ENCODE measurements around the gene SHISAL2A.

Gene SHISAL2A

GRCh38 chr1:52695627-52696026, 62.7 kb downstream of the SHISAL2A start:
- Histone ChIP-seq H3K4me3 (no peak overlapping the region), H3K27me3 (no peaks in the 10 kb centered on the region), H3K36me3 (peaks cover 17 to 24% (median 20%) of the 10 kb centered on the region in 3 donors), H3K4me1 (peaks cover 0 to 17% (median 6%) of the 10 kb centered on the region in 4 donors), H3K9me3 (no peaks in the 10 kb centered on the region), H3K27ac (no peak overlapping the region)
- intact Hi-C loops (cut with DNase I; ENCODE audit: low total_unique reads): no loop called here
- TF ChIP-seq CTCF (IDR thresholded peaks at IDR 0.05): no peak
- no peak for DNase-seq

- Histone ChIP-seq H3K4me1 (peaks cover 0 to 17% (median 7%) of the 10 kb centered on the region in 4 donors), H3K27me3 (no peaks in the 10 kb centered on the region), H3K36me3 (peaks cover 0 to 2% (median under 1%) of the 10 kb centered on the region in 3 donors), H3K27ac (peak within 1 kb of the TSS; percentile 74 to 88), H3K9me3 (no peaks in the 10 kb centered on the region), H3K4me3 (peak within 1 kb of the TSS; percentile 85 to 87)
- intact Hi-C loops (cut with DNase I; ENCODE audit: low total_unique reads): no loop called here
- peak; percentile 77 to 93 for DNase-seq
- TF ChIP-seq CTCF (IDR thresholded peaks at IDR 0.05): no peak
Measured at GRCh38 chr1:52697795-52698674, 65.1 kb downstream of the SHISAL2A start, which contains the start of gene COA7. TSS of gene COA7 (minus strand) at chr1:52698347. CDS start at chr1:52698326, 21 bp downstream.

GRCh38 chr1:52702886-52703787, 70.2 kb downstream of the SHISAL2A start:
- H3K27ac ChIP-seq: peak overlapping the region; percentile 64 to 79
- H3K27me3 ChIP-seq: no peaks in the 10 kb centered on the region
- H3K9me3 ChIP-seq: no peaks in the 10 kb centered on the region
- intact Hi-C loops (cut with DNase I; ENCODE audit: low total_unique reads): loop anchor here (2.0 kb wide), 1 partner anchor 24 kb away; the partner anchor contains the start of gene ZYG11B
- peak overlapping the region; percentile 55 to 63 for H3K4me3 ChIP-seq
- no peak for TF ChIP-seq CTCF (IDR thresholded peaks at IDR 0.05)
- DNase-seq: peak; percentile 88 to 94
- H3K4me1 ChIP-seq: peaks cover 0 to 12% (median 6%) of the 10 kb centered on the region in 4 donors
- no peaks in the 10 kb centered on the region for H3K36me3 ChIP-seq

GRCh38 chr1:52706136-52706670, 73.2 kb downstream of the SHISAL2A start:
- Histone ChIP-seq H3K4me3 (no peak overlapping the region), H3K4me1 (peaks cover 0 to 6% (median 2%) of the 10 kb centered on the region in 4 donors), H3K9me3 (no peaks in the 10 kb centered on the region), H3K36me3 (no peaks in the 10 kb centered on the region), H3K27me3 (no peaks in the 10 kb centered on the region), H3K27ac (no peak overlapping the region)
- no peak for DNase-seq
- intact Hi-C loops (cut with DNase I; ENCODE audit: low total_unique reads): no loop called here
- no peak for TF ChIP-seq CTCF (IDR thresholded peaks at IDR 0.05)

Measured in tibial artery (tissue), 4 donors.